GM12878 (cell line): ENCODE data around the gene GZMM.

Source experiments
- BMI1 ChIP-seq: fragments of 450-650 bp; IDR thresholded peaks from 2 replicates; pipeline ENCODE4 v1.6.1; 2016; ENCODE audit warnings: mild to moderate bottlenecking, moderate library complexity, borderline replicate concordance
- MYC ChIP-seq: IDR thresholded peaks from 2 replicates; pipeline ENCODE4 v1.6.1; 2011; ENCODE audit warnings: mild to moderate bottlenecking, low read length, moderate library complexity, inconsistent platforms; ENCODE audit not compliant: insufficient read depth, insufficient replicate concordance, insufficient read length, severe bottlenecking
- POLR2AphosphoS2 ChIP-seq: IDR thresholded peaks from 2 replicates; pipeline ENCODE4 v1.6.1; 2011; ENCODE audit warnings: low read depth, mild to moderate bottlenecking, low read length, improper control_type of control experiment, moderate library complexity
- POLR2AphosphoS5 ChIP-seq: IDR thresholded peaks from 2 replicates; pipeline ENCODE4 v1.6.1; 2011; ENCODE audit warnings: mild to moderate bottlenecking, low read length, inconsistent platforms
- SP1 ChIP-seq: IDR thresholded peaks from one replicate; pipeline ENCODE4 v1.6.1; 2011; ENCODE audit warnings: low read depth, low read length
- USF2 ChIP-seq: IDR thresholded peaks from 2 replicates; pipeline ENCODE4 v1.6.1; 2011; ENCODE audit warnings: low read depth, low read length, improper control_type of control experiment, borderline replicate concordance
- ZBTB33 ChIP-seq: fragments of 450-650 bp; IDR thresholded peaks from 2 replicates; pipeline ENCODE4 v1.6.1; 2017; ENCODE audit warnings: mild to moderate bottlenecking
- ZNF622 ChIP-seq: fragments of 450-650 bp; IDR thresholded peaks from 2 replicates; pipeline ENCODE4 v1.6.1; 2017; ENCODE audit warnings: mild to moderate bottlenecking, inconsistent platforms

DNA sequence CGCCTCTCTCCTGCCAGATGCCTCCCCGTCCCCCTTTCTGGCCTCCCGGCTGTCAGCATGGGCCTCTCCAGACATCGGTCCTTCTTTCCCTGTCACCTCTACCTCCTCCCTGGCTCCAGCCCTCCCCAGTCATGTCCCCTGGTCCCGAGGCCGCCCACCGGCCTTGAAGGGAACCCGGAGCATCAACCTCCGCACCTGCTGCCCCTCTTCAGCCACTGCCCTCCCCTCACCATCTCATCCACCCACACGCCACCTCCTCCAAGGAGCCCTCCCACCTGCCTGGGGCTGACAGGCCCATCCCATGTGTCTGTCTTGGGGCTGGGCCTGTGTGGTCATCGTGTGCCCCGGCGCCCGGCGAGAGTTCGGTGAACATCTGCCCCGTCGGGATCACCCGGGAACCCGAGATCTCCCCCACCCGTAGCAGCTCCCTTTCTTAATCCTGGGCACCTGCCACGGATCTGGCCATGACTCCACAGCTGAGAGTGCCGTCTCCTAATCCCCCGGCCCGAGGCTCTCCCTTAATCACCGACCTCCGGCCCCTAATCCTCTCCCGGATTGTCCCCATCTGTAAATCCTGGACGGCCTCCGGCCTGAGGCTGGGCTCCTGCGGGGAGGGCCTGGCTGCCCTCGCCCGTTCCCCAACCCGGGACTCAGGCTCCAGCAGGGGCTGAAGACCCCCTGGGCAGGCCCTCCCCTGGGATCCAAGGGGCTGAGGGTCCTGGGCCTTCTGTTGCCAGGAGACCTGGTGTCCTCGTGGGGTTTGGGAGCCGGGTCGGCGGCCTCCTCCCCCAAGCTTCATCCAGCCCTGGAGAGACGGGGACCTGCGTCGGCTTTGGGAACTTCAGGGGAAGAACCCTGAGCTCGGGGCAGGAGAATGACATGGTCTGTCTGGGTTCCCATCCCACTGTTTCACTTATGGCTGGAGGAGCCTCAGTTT, 51.7 kb downstream of the GZMM start:
- no peak for TF ChIP-seq POLR2AphosphoS5
- TF ChIP-seq SP1 = no peak
- TF ChIP-seq USF2 = no peak
- no peak for TF ChIP-seq ZBTB33
- TF ChIP-seq POLR2AphosphoS2 = no peak
- no peak for TF ChIP-seq BMI1
- no peak for TF ChIP-seq MYC
- TF ChIP-seq ZNF622 = no peak
